ENCODE measurements around the gene EIF4E1B. TPM values are rescaled to one million over a fixed set of nuclear protein-coding genes. Genes with fewer than 3 reads are reported as not detected.

EIF4E1B gene
- polyA plus RNA-seq (2013), result not detected

- Histone ChIP-seq H3K4me1 (ENCODE audit: control extremely low read depth in 1 of 4, control insufficient read depth in 4 of 4, insufficient read depth in 4 of 4, low read length in 3 of 4) (peaks cover 2 to 15% (median 11%) of the 10 kb centered on the region in 4 experiments), H3K27ac (ENCODE audit: insufficient read depth in 1 of 2, low read depth in 1 of 2, low read length in 2 of 2, poor library complexity in 1 of 2, severe bottlenecking in 2 of 2) (no peak within 1 kb of the TSS), H3K4me3 (ENCODE audit: control insufficient read depth in 1 of 7, extremely low read depth in 1 of 7, insufficient read depth in 4 of 7, low read depth in 2 of 7, low read length in 6 of 7) (peak within 1 kb of the TSS in 4 of 7 experiments; percentile 22 to 60 (median 46)), H3K36me3 (ENCODE audit: control insufficient read depth in 4 of 4, insufficient read depth in 4 of 4, low read length in 3 of 4) (no peaks in the 10 kb centered on the region), H3K9me3 (ENCODE audit: control extremely low read depth in 1 of 5, control insufficient read depth in 4 of 5, insufficient read depth in 2 of 5, low read depth in 1 of 5, low read length in 4 of 5) (no peaks in the 10 kb centered on the region), H3K27me3 (replicated peaks in 2 of 5; ENCODE audit: control insufficient read depth in 4 of 5, insufficient read depth in 5 of 5, low read length in 4 of 5) (peaks cover 11 to 96% (median 32%) of the 10 kb centered on the region in 5 experiments)
- WGBS (ENCODE audit: insufficient coverage), result under 1% methylated on average over 80 of the region's 94 CpGs
- CTCF ChIA-PET, result interaction anchor here (0.8 to 2.2 kb wide), 9 partner anchors 8 to 57 kb away, joined by 3 to 14 read pairs (median 3); no protein-coding TSS in a partner anchor
- peak; percentile 33 to 67 (median 60) for DNase-seq
- POLR2A ChIA-PET, result no interaction called here
These were observed at the start of gene EIF4E1B, which contains the start of gene SNCB for GRCh38 chr5:176629853-176630680. Gene EIF4E1B (plus strand): TSS chr5:176630675. CDS start chr5:176642788, 12,113 bp downstream. Gene SNCB (minus strand): TSS chr5:176630534. CDS start chr5:176629654, 880 bp downstream.

- no peak overlapping the region for H3K27ac ChIP-seq (ENCODE audit: insufficient read depth in 1 of 2, low read depth in 1 of 2, low read length in 2 of 2, poor library complexity in 1 of 2, severe bottlenecking in 2 of 2)
- peaks cover 0 to 24% (median 15%) of the 10 kb centered on the region in 5 experiments for H3K9me3 ChIP-seq (ENCODE audit: control extremely low read depth in 1 of 5, control insufficient read depth in 4 of 5, insufficient read depth in 2 of 5, low read depth in 1 of 5, low read length in 4 of 5)
- no peak for DNase-seq
- H3K36me3 ChIP-seq (ENCODE audit: control insufficient read depth in 4 of 4, insufficient read depth in 4 of 4, low read length in 3 of 4), result no peaks in the 10 kb centered on the region
- H3K4me1 ChIP-seq (ENCODE audit: control extremely low read depth in 1 of 4, control insufficient read depth in 4 of 4, insufficient read depth in 4 of 4, low read length in 3 of 4), result no peaks in the 10 kb centered on the region
- WGBS (ENCODE audit: insufficient coverage), result 97% methylated on average over 10 of the region's 12 CpGs
- H3K4me3 ChIP-seq (ENCODE audit: control insufficient read depth in 1 of 7, extremely low read depth in 1 of 7, insufficient read depth in 4 of 7, low read depth in 2 of 7, low read length in 6 of 7), result no peak overlapping the region
- no peaks in the 10 kb centered on the region for H3K27me3 ChIP-seq (replicated peaks in 2 of 5; ENCODE audit: control insufficient read depth in 4 of 5, insufficient read depth in 5 of 5, low read length in 4 of 5)
- ChIA-PET POLR2A (no interaction called here), CTCF (no interaction called here)
These were observed 49.1 kb upstream of the EIF4E1B start for GRCh38 chr5:176581361-176581760.

- no peak overlapping the region for H3K4me3 ChIP-seq (ENCODE audit: control insufficient read depth in 1 of 7, extremely low read depth in 1 of 7, insufficient read depth in 4 of 7, low read depth in 2 of 7, low read length in 6 of 7)
- no peak overlapping the region for H3K27ac ChIP-seq (ENCODE audit: insufficient read depth in 1 of 2, low read depth in 1 of 2, low read length in 2 of 2, poor library complexity in 1 of 2, severe bottlenecking in 2 of 2)
- ChIA-PET CTCF (interaction anchor here (1.4 to 3.5 kb wide), 2 partner anchors 10 to 13 kb away, joined by 6 to 16 read pairs; no protein-coding TSS in a partner anchor), POLR2A (no interaction called here)
- no peak for DNase-seq
- H3K9me3 ChIP-seq (ENCODE audit: control extremely low read depth in 1 of 5, control insufficient read depth in 4 of 5, insufficient read depth in 2 of 5, low read depth in 1 of 5, low read length in 4 of 5), result peaks cover 0 to 26% (median 15%) of the 10 kb centered on the region in 5 experiments
- H3K36me3 ChIP-seq (ENCODE audit: control insufficient read depth in 4 of 4, insufficient read depth in 4 of 4, low read length in 3 of 4), result no peaks in the 10 kb centered on the region
- 88% methylated on average over 4 of the region's 4 CpGs for WGBS (ENCODE audit: insufficient coverage)
- H3K4me1 ChIP-seq (ENCODE audit: control extremely low read depth in 1 of 4, control insufficient read depth in 4 of 4, insufficient read depth in 4 of 4, low read length in 3 of 4), result no peaks in the 10 kb centered on the region
- no peaks in the 10 kb centered on the region for H3K27me3 ChIP-seq (replicated peaks in 2 of 5; ENCODE audit: control insufficient read depth in 4 of 5, insufficient read depth in 5 of 5, low read length in 4 of 5)
These were observed 47.4 kb upstream of the EIF4E1B start for GRCh38 chr5:176583076-176583475.

DNA sequence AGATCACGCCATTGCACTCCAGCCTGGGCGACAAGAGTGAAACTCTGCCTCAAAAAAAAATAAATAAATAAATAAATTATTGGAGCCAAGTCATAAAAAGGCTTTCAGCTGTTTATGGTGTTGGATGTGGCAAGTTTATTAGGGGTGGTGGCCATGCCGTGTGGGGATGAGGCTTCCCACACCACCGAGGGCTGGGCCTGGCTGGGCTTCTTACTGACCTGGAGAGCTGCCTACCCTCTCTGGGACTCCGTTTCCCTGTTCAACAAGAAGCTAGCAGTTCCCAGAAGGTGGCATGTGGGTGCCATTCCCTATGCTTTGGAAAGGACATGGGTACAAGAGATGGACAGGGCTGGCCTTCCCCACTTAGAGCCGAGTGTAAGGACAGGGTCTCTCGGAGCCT, 43.1 kb upstream of the EIF4E1B start:
- H3K27ac ChIP-seq (ENCODE audit: insufficient read depth in 1 of 2, low read depth in 1 of 2, low read length in 2 of 2, poor library complexity in 1 of 2, severe bottlenecking in 2 of 2), result no peak overlapping the region
- WGBS (ENCODE audit: insufficient coverage), result 90% methylated on average over 5 of the region's 7 CpGs
- H3K36me3 ChIP-seq (ENCODE audit: control insufficient read depth in 4 of 4, insufficient read depth in 4 of 4, low read length in 3 of 4), result no peaks in the 10 kb centered on the region
- CTCF ChIA-PET, result interaction anchor here (1.2 to 2.3 kb wide), 5 partner anchors 9 to 34 kb away, joined by 3 to 6 read pairs (median 4); no protein-coding TSS in a partner anchor
- DNase-seq, result no peak
- H3K4me3 ChIP-seq (ENCODE audit: control insufficient read depth in 1 of 7, extremely low read depth in 1 of 7, insufficient read depth in 4 of 7, low read depth in 2 of 7, low read length in 6 of 7), result no peak overlapping the region
- peaks cover 0 to 30% (median 15%) of the 10 kb centered on the region in 5 experiments for H3K9me3 ChIP-seq (ENCODE audit: control extremely low read depth in 1 of 5, control insufficient read depth in 4 of 5, insufficient read depth in 2 of 5, low read depth in 1 of 5, low read length in 4 of 5)
- POLR2A ChIA-PET, result interaction anchor here (1.2 kb wide), 1 partner anchor 13 kb away, joined by 3 read pairs; no protein-coding TSS in a partner anchor
- H3K27me3 ChIP-seq (replicated peaks in 2 of 5; ENCODE audit: control insufficient read depth in 4 of 5, insufficient read depth in 5 of 5, low read length in 4 of 5), result no peaks in the 10 kb centered on the region
- H3K4me1 ChIP-seq (ENCODE audit: control extremely low read depth in 1 of 4, control insufficient read depth in 4 of 4, insufficient read depth in 4 of 4, low read length in 3 of 4), result no peaks in the 10 kb centered on the region

DNA sequence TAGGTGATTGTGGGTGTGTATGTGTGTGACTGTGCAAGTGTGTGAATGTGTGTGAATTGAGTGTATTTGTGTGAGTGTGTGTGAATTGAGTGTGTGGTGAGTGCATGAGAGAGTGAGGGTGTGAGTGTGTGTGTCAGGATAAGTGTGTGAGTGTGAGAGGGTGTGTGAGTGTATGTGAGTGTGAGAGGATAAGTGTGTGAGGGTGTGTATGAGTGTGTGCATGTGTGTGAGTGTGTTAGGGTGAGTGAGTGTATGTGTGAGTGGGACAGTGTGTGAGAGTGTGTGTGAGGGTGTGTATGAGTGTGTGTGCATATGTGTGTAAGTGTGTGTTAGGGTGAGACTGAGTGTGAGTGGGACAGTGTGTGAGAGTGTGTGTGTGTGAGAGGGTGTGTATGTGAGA, 42.2 kb upstream of the EIF4E1B start:
- DNase-seq, result no peak
- Histone ChIP-seq H3K27me3 (replicated peaks in 2 of 5; ENCODE audit: control insufficient read depth in 4 of 5, insufficient read depth in 5 of 5, low read length in 4 of 5) (no peaks in the 10 kb centered on the region), H3K27ac (ENCODE audit: insufficient read depth in 1 of 2, low read depth in 1 of 2, low read length in 2 of 2, poor library complexity in 1 of 2, severe bottlenecking in 2 of 2) (no peak overlapping the region), H3K4me1 (ENCODE audit: control extremely low read depth in 1 of 4, control insufficient read depth in 4 of 4, insufficient read depth in 4 of 4, low read length in 3 of 4) (no peaks in the 10 kb centered on the region), H3K9me3 (ENCODE audit: control extremely low read depth in 1 of 5, control insufficient read depth in 4 of 5, insufficient read depth in 2 of 5, low read depth in 1 of 5, low read length in 4 of 5) (peaks cover 0 to 30% (median 15%) of the 10 kb centered on the region in 5 experiments), H3K36me3 (ENCODE audit: control insufficient read depth in 4 of 4, insufficient read depth in 4 of 4, low read length in 3 of 4) (no peaks in the 10 kb centered on the region), H3K4me3 (ENCODE audit: control insufficient read depth in 1 of 7, extremely low read depth in 1 of 7, insufficient read depth in 4 of 7, low read depth in 2 of 7, low read length in 6 of 7) (no peak overlapping the region)
- ChIA-PET CTCF (interaction anchor here (1.2 to 2.3 kb wide), 3 partner anchors 10 to 15 kb away, joined by 3 to 6 read pairs (median 3); no protein-coding TSS in a partner anchor), POLR2A (no interaction called here)

DNA sequence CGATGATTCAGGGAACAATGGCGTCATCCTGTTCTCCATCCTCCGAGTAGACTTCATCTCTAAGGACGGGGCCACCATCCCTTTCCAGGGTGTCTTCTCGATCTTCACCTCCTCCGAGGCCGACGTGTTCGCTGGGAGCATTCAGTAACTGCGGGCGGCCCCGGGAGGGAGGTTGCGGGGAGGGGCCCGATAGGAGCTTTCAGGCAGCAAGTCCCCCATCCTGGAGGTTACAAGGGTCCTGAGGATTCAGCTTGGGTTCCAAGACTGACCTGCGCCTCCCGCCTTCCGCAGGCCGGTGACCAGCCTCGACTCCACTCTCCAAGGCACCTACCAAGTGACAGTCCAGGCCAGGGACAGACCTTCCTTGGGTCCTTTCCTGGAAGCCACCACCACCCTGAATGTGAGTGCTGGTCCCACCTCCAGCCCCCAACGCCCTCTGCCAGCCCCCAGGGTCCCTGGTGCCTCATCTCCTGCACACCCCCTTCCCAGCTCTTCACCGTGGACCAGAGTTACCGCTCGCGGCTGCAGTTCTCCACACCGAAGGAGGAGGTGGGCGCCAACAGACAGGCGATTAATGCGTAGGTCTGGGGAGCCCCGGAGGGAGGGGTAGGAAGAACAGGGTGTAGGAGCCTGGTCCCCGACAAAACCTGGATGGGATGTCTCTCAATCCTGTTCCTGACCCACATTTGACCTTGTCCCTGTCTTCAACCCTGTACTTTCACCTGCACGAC, 41.3 kb upstream of the EIF4E1B start:
- no peak overlapping the region for H3K27ac ChIP-seq (ENCODE audit: insufficient read depth in 1 of 2, low read depth in 1 of 2, low read length in 2 of 2, poor library complexity in 1 of 2, severe bottlenecking in 2 of 2)
- H3K4me3 ChIP-seq (ENCODE audit: control insufficient read depth in 1 of 7, extremely low read depth in 1 of 7, insufficient read depth in 4 of 7, low read depth in 2 of 7, low read length in 6 of 7), result no peak overlapping the region
- ChIA-PET CTCF (interaction anchor here (1.0 to 1.3 kb wide), 3 partner anchors 11 to 19 kb away, joined by 3 read pairs; no protein-coding TSS in a partner anchor), POLR2A (no interaction called here)
- no peaks in the 10 kb centered on the region for H3K36me3 ChIP-seq (ENCODE audit: control insufficient read depth in 4 of 4, insufficient read depth in 4 of 4, low read length in 3 of 4)
- peaks cover 0 to 25% (median 13%) of the 10 kb centered on the region in 5 experiments for H3K9me3 ChIP-seq (ENCODE audit: control extremely low read depth in 1 of 5, control insufficient read depth in 4 of 5, insufficient read depth in 2 of 5, low read depth in 1 of 5, low read length in 4 of 5)
- H3K27me3 ChIP-seq (replicated peaks in 2 of 5; ENCODE audit: control insufficient read depth in 4 of 5, insufficient read depth in 5 of 5, low read length in 4 of 5), result peaks cover 0 to 8% (median 0%) of the 10 kb centered on the region in 5 experiments
- no peak for DNase-seq
- 96% methylated on average over 25 of the region's 31 CpGs for WGBS (ENCODE audit: insufficient coverage)
- H3K4me1 ChIP-seq (ENCODE audit: control extremely low read depth in 1 of 4, control insufficient read depth in 4 of 4, insufficient read depth in 4 of 4, low read length in 3 of 4), result no peaks in the 10 kb centered on the region
